ENCODE measurements around the gene SPHK1.
A peak's percentile ranks its signal among the peaks of the same experiment; 100 is the strongest.

Gene SPHK1

GRCh38 chr17:76434870-76435269 lies 50.5 kb downstream of the SPHK1 start:
- H3K27ac ChIP-seq, result peak overlapping the region; percentile 32
- no peak for TF ChIP-seq CTCF (conservative IDR thresholded peaks at IDR 0.05)

- H3K27ac ChIP-seq, result peak overlapping the region; percentile 32
- TF ChIP-seq CTCF (conservative IDR thresholded peaks at IDR 0.05), result no peak
These were observed 51.3 kb downstream of the SPHK1 start for GRCh38 chr17:76435751-76436150.
